ENCODE measurements around the gene IL1R2.

DNA sequence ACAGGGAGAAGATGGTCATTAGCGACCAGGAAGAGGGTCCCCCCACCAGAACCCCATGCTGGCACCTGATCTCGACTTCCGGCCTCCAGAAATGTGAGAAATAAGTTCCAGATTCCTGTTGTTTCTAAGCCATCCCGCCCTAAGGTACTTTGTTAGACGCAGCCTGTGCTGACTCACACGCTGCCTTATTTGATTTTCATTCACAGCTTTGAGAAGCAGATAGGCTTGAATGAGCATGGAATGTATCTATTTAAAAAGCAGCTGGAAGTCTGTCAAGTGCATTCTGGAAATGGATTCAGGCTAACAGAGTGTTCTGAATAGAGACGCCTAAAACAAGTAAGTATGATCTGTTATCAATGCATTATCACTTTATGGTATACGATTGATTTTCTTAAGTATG lies 8.3 kb upstream of the IL1R2 start:
- TF ChIP-seq POLR2A (IDR thresholded peaks at IDR 0.05) = peak in 1 of 2 donors; percentile 48
- TF ChIP-seq, protein P1, sequence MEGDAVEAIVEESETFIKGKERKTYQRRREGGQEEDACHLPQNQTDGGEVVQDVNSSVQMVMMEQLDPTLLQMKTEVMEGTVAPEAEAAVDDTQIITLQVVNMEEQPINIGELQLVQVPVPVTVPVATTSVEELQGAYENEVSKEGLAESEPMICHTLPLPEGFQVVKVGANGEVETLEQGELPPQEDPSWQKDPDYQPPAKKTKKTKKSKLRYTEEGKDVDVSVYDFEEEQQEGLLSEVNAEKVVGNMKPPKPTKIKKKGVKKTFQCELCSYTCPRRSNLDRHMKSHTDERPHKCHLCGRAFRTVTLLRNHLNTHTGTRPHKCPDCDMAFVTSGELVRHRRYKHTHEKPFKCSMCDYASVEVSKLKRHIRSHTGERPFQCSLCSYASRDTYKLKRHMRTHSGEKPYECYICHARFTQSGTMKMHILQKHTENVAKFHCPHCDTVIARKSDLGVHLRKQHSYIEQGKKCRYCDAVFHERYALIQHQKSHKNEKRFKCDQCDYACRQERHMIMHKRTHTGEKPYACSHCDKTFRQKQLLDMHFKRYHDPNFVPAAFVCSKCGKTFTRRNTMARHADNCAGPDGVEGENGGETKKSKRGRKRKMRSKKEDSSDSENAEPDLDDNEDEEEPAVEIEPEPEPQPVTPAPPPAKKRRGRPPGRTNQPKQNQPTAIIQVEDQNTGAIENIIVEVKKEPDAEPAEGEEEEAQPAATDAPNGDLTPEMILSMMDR (IDR thresholded peaks at IDR 0.05) = no peak
